ENCODE data around the gene SLC9A4.

The SLC9A4 gene

GRCh38 chr2:102473020-102473419 lies at the start of gene SLC9A4:
Gene SLC9A4 (plus strand): TSS chr2:102473226. CDS start chr2:102473760, 534 bp downstream.
- DNase-seq (ENCODE audit: low read depth in 2 of 3, low spot score in 1 of 3): peak; percentile 20 to 56 (median 51)

- no peak for DNase-seq (ENCODE audit: low read depth in 2 of 3, low spot score in 1 of 3)
These were observed 49.7 kb upstream of the SLC9A4 start for GRCh38 chr2:102423368-102423767.

- no peak for DNase-seq (ENCODE audit: low read depth in 2 of 3, low spot score in 1 of 3)
These were observed 48.3 kb upstream of the SLC9A4 start for GRCh38 chr2:102424754-102425153.

- no peak for DNase-seq (ENCODE audit: low read depth in 2 of 3, low spot score in 1 of 3)
These were observed 47.4 kb upstream of the SLC9A4 start for GRCh38 chr2:102425441-102426132.

- no peak for DNase-seq (ENCODE audit: low read depth in 2 of 3, low spot score in 1 of 3)
These were observed 45.8 kb upstream of the SLC9A4 start for GRCh38 chr2:102427249-102427648.

GRCh38 chr2:102428573-102428972 lies 44.5 kb upstream of the SLC9A4 start:
- no peak for DNase-seq (ENCODE audit: low read depth in 2 of 3, low spot score in 1 of 3)

GRCh38 chr2:102432386-102432785 lies 40.6 kb upstream of the SLC9A4 start:
- DNase-seq (ENCODE audit: low read depth in 2 of 3, low spot score in 1 of 3): no peak

- no peak for DNase-seq (ENCODE audit: low read depth in 2 of 3, low spot score in 1 of 3)
These were observed 38.9 kb upstream of the SLC9A4 start for GRCh38 chr2:102433973-102434654.

GRCh38 chr2:102434655-102435381 lies 38.2 kb upstream of the SLC9A4 start:
- no peak for DNase-seq (ENCODE audit: low read depth in 2 of 3, low spot score in 1 of 3)

- no peak for DNase-seq (ENCODE audit: low read depth in 2 of 3, low spot score in 1 of 3)
These were observed 37.3 kb upstream of the SLC9A4 start for GRCh38 chr2:102435741-102436140.

GRCh38 chr2:102436323-102436722 lies 36.7 kb upstream of the SLC9A4 start:
- peak in 1 of 3 donors; percentile 35 for DNase-seq (ENCODE audit: low read depth in 2 of 3, low spot score in 1 of 3)

GRCh38 chr2:102437122-102437521 lies 35.9 kb upstream of the SLC9A4 start:
- no peak for DNase-seq (ENCODE audit: low read depth in 2 of 3, low spot score in 1 of 3)

- DNase-seq (ENCODE audit: low read depth in 2 of 3, low spot score in 1 of 3): no peak
These were observed 34.9 kb upstream of the SLC9A4 start for GRCh38 chr2:102438111-102438510.

GRCh38 chr2:102438578-102438977 lies 34.4 kb upstream of the SLC9A4 start:
- no peak for DNase-seq (ENCODE audit: low read depth in 2 of 3, low spot score in 1 of 3)

GRCh38 chr2:102439065-102439695 lies 33.8 kb upstream of the SLC9A4 start:
- DNase-seq (ENCODE audit: low read depth in 2 of 3, low spot score in 1 of 3): no peak

- peak; percentile 28 to 51 (median 34) for DNase-seq (ENCODE audit: low read depth in 2 of 3, low spot score in 1 of 3)
These were observed 29.8 kb upstream of the SLC9A4 start for GRCh38 chr2:102442967-102443828.

GRCh38 chr2:102444233-102444632 lies 28.8 kb upstream of the SLC9A4 start:
- DNase-seq (ENCODE audit: low read depth in 2 of 3, low spot score in 1 of 3): no peak

- DNase-seq (ENCODE audit: low read depth in 2 of 3, low spot score in 1 of 3): no peak
These were observed 26.1 kb upstream of the SLC9A4 start for GRCh38 chr2:102446936-102447335.

GRCh38 chr2:102449370-102449974 lies 23.6 kb upstream of the SLC9A4 start:
- peak; percentile 51 to 68 (median 63) for DNase-seq (ENCODE audit: low read depth in 2 of 3, low spot score in 1 of 3)

- DNase-seq (ENCODE audit: low read depth in 2 of 3, low spot score in 1 of 3): no peak
These were observed 21.1 kb upstream of the SLC9A4 start for GRCh38 chr2:102451968-102452367.
